Islet precursor cell (in vitro differentiated cells): ENCODE measurements around the gene OXSM.

Source experiments
- DNase-seq: peaks from one replicate; pipeline ENCODE4 v3.0.0-alpha.2; 2018

OXSM gene

GRCh38 chr3:25789596-25790556 lies at the start of gene OXSM:
Gene OXSM, plus strand, starts transcription at chr3:25790090. Its CDS starts 931 bp downstream, at chr3:25791021.
- peak; percentile 80 for DNase-seq

- DNase-seq, result no peak
Measured at GRCh38 chr3:25744470-25744869, 45.4 kb upstream of the OXSM start.

- no peak for DNase-seq
Measured at GRCh38 chr3:25747033-25747432, 42.9 kb upstream of the OXSM start.

GRCh38 chr3:25748189-25748588 lies 41.7 kb upstream of the OXSM start:
- no peak for DNase-seq

- no peak for DNase-seq
Measured at GRCh38 chr3:25749031-25749581, 40.8 kb upstream of the OXSM start.

- no peak for DNase-seq
Measured at GRCh38 chr3:25751048-25751447, 38.8 kb upstream of the OXSM start.

- peak; percentile 53 for DNase-seq
Measured at GRCh38 chr3:25751725-25752124, 38.2 kb upstream of the OXSM start.

GRCh38 chr3:25768851-25769250 lies 21.0 kb upstream of the OXSM start:
- no peak for DNase-seq

- DNase-seq, result no peak
Measured at GRCh38 chr3:25775936-25776335, 14.0 kb upstream of the OXSM start.

GRCh38 chr3:25780618-25781017 lies 9.3 kb upstream of the OXSM start:
- DNase-seq, result no peak

- no peak for DNase-seq
Measured at GRCh38 chr3:25781145-25781757, 8.6 kb upstream of the OXSM start.

GRCh38 chr3:25781758-25782594 lies 7.9 kb upstream of the OXSM start:
- no peak for DNase-seq

GRCh38 chr3:25782636-25782937 lies 7.3 kb upstream of the OXSM start:
- no peak for DNase-seq

GRCh38 chr3:25782938-25783660 lies 6.8 kb upstream of the OXSM start, which contains the start of gene NGLY1:
Gene NGLY1, minus strand, starts transcription at chr3:25783443. Its CDS starts 53 bp downstream, at chr3:25783390.
- DNase-seq, result peak; percentile 91

- DNase-seq, result no peak
Measured at GRCh38 chr3:25783661-25784512, 6.0 kb upstream of the OXSM start.

- DNase-seq, result no peak
Measured at GRCh38 chr3:25784971-25785370, 4.9 kb upstream of the OXSM start.

- DNase-seq, result no peak
Measured at GRCh38 chr3:25785826-25786225, 4.1 kb upstream of the OXSM start.

- no peak for DNase-seq
Measured at GRCh38 chr3:25787689-25788088, 2.2 kb upstream of the OXSM start.

GRCh38 chr3:25789209-25789595 lies 688 bp upstream of the OXSM start:
- DNase-seq, result no peak

GRCh38 chr3:25801786-25802185 lies 11.9 kb downstream of the OXSM start:
- DNase-seq, result no peak

- DNase-seq, result no peak
Measured at GRCh38 chr3:25803833-25804232, 13.9 kb downstream of the OXSM start.
